GM19468 (cell line): ENCODE results near the gene WNK4.

Experiments used
- ATAC-seq: cut with Tn5 transposase; IDR thresholded peaks from one replicate; pipeline ENCODE4 v1.9.1; 2021; ENCODE audit warnings: mild to moderate bottlenecking, moderate library complexity, moderate number of reproducible peaks; ENCODE audit not compliant: unreplicated experiment; ENCODE audit errors: extremely low read depth

Gene WNK4

DNA sequence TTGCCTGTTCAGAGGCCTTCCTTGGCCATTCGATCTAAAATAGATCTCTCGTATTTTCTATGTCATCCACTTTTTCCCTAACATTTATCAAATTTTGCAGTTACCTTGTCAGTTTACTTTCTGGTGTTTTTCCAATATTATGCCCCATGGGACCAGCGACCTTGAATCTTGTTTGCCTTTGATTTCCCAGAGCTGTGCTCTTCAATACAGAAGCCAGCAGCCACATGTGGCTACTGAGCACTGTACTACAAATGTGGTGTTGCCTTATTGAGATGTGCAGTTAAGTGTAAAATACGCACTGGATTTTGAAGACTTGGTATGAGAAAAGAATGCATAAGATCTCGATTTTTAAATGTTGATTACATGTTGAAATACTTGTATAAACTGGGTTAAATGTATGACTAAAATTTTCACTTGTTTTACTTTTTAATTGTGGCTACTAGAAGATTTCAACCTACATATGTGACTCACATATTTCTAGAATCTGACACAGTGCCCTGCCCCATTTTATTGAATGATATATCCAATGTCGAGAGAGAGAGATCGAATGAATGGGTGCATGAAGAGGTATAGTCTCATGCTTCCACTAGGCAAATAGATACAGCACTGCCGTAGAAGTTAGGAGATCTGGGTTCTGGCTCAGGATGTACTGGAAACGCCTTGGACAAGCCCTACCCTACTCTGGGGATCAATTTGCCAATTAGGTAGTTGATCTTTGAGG is 52.0 kb downstream of the WNK4 start:
- no peak for ATAC-seq

DNA sequence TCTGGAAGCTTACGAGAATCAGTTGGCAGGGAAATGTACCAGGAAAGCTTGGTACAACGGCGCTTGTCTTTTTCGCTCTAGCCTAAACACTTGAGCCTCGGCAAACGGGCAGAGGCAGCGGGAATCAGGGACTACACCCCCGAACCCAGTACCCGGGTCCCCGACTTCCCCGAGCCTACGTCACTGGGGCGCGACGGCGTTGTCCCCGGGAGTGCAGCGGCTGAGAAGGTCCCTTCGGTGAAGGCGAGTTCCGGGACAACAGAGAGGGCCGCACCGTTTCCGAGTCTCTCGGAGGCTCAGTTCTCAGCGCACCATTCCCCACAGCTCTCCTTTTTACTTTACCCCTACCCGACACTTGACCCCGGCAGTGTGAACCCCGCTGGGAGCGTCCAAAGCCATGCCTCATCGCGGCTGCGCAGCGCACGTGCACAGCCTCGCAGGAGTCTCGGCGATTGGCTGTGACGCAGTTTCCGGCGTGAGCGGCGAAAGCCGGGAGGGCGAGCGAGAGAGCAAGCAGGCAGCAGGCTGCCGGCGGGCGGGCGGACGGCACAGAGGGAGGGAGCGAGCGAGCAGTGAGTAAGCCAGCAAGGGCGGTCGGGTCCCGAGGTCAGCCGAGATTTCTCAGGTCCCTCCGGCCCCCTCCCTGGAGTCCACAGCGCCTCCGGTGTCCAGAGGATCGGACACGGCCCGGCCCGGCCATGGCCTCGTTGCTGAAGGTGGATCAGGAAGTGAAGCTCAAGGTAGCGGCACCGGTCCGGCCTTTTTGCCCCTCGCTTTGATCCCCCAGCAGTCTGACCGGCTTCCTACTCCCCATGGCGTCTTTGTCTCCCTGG is 52.7 kb downstream of the WNK4 start, which contains the start of gene PSME3:
TSS of gene PSME3 (plus strand) at position 464 of the 833 bp plus-strand sequence. CDS start at position 699, 235 bp downstream.
- ATAC-seq, result peak; percentile 59

- ATAC-seq, result no peak
Observed at GRCh38 chr17:42833767-42834422, 53.5 kb downstream of the WNK4 start.

- ATAC-seq, result no peak
Observed at GRCh38 chr17:42835732-42836131, 55.3 kb downstream of the WNK4 start.

GRCh38 chr17:42841975-42842685 is 61.7 kb downstream of the WNK4 start:
- no peak for ATAC-seq

DNA sequence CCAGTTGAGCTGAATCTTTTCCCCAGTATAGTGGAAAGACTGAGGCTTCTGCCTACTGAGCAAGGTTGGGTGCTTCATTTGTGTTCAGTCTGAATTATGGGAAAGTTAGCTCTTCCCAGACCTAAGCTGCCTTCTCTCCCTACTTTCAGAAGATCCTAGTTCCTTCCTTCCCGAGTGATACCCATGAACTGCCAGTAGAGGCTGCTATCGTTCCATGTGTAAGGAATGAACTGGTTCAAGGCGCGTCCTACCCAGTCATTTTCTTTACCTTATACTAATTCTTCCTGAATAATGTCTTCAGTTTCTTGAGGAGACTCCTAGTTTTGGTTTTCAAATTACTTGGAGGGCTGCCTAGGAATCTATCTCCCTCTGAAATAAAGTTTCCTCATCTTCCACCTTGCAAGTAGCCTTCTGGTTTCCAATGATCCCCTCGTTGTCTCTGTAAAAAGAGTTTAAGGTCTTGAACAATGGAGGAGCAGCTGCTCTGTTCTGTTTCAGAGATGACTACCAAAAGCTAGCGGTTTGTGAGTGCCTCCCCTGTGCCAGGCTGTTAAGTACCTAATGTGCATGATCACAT is 63.0 kb downstream of the WNK4 start:
- no peak for ATAC-seq

GRCh38 chr17:42844271-42844670 is 63.9 kb downstream of the WNK4 start, which contains the start of gene AOC2:
Gene AOC2 (plus strand): TSS chr17:42844580. CDS start chr17:42844627, 47 bp downstream.
- no peak for ATAC-seq

DNA sequence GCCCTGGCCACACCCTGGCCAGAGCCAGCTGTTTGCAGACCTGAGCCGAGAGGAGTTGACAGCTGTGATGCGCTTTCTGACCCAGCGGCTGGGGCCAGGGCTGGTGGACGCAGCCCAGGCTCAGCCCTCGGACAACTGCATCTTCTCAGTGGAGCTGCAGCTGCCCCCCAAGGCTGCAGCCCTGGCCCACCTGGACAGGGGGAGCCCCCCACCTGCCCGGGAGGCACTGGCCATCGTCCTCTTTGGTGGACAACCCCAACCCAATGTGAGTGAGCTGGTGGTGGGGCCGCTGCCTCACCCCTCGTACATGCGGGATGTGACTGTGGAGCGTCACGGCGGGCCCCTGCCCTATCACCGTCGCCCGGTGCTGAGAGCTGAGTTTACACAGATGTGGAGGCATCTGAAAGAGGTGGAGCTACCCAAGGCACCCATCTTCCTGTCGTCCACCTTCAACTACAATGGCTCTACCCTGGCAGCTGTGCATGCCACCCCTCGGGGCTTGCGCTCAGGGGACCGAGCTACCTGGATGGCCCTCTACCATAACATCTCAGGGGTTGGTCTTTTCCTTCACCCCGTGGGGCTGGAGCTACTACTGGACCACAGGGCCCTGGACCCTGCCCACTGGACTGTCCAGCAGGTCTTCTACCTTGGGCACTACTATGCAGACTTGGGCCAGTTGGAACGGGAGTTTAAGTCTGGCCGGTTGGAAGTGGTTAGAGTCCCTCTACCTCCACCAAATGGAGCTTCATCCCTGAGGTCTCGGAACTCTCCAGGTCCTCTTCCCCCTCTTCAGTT is 64.5 kb downstream of the WNK4 start:
- ATAC-seq, result no peak

- no peak for ATAC-seq
Observed at GRCh38 chr17:42845556-42845917, 65.1 kb downstream of the WNK4 start.

DNA sequence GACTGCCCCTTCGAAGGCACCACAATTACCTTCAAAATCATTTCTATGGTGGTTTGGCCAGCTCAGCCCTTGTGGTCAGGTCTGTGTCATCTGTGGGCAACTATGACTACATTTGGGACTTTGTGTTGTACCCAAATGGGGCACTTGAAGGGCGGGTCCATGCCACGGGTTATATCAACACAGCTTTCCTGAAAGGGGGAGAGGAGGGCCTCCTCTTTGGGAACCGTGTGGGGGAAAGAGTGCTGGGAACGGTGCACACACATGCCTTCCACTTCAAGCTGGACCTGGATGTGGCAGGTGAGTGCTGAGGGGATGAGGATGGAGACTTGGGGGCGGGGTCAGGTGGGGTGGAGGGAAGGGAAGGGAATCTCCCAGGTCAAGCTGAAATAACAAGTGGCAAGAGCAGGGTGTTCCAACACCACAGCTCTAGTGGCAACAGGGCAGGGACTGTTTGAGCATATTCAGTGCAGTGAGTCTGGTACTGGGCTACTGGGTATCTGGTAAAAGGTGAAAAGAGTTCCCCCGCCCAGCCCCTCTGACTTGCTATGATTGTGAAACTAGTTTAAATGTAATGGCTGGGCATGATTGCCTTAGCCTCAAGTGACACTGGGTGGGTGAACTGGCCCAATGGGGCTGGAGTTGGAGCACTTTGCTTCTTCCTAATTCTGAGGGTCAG is 65.6 kb downstream of the WNK4 start:
- ATAC-seq, result no peak
